ENCODE results near the gene NTRK2.

The NTRK2 gene

DNA sequence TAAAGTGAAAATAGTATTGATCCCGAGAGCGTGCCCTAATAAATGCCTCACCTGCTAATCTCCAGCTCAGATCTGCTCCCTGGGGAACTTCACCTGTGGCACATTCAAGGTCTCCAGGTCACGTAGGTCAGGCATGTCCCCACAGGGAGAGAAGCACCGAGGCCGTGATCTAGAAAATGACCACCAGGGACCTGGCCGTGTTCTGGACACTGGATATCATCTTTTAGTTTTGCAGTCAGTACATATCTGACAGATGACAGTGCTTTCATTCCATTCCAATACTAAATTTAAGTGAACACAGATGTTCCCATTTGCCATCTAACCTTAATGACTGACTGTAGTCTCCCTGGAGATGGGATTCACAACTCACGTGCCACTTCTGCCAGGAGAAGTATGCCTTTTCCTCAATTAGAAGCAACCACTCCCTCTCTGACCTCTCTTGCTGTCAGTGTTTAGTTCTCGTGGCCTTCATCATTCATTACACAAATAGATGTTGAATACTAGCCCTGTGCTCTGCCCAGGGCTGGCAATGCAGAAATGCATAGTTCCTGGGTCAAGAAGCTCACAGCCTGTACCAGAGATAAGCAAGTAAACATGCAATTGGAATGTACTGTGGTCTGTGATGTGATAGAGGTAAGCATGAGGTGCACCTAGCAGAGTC lies 276.5 kb downstream of the NTRK2 start:
- in situ Hi-C loops (cut with HindIII; ENCODE audit: low pct_unique_long_range_greater_than_20kb, low sequenced_read_pairs): no loop called here
- no peak for DNase-seq (ENCODE audit: low read depth in 1 of 2, low spot score in 1 of 2)
- no peak for TF ChIP-seq JUND (IDR thresholded peaks at IDR 0.05; ENCODE audit: low read depth)

GRCh38 chr9:84947412-84947972 lies 278.0 kb downstream of the NTRK2 start:
- TF ChIP-seq JUND (IDR thresholded peaks at IDR 0.05; ENCODE audit: low read depth): no peak
- peak in 1 of 2 experiments; percentile 45 for DNase-seq (ENCODE audit: low read depth in 1 of 2, low spot score in 1 of 2)
- in situ Hi-C loops (cut with HindIII; ENCODE audit: low pct_unique_long_range_greater_than_20kb, low sequenced_read_pairs): no loop called here

DNA sequence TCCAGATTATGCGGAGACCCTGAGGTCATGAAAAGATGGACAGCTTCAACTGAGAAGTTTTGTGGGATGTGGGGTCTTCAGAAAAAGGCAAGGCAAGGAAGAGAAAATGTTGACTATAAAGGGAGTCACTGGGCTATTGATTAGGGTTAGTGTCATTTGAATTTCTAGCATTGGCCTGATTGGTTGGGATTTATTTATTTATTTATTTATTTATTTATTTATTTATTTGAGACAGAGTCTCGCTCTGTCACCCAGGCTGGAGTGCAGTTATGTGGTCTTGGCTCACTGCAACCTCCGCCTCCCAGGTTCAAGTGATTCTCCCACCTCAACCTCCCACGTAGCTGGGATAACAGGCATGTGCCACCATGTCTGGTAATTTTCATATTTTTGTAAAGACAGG lies 279.7 kb downstream of the NTRK2 start:
- in situ Hi-C loops (cut with HindIII; ENCODE audit: low pct_unique_long_range_greater_than_20kb, low sequenced_read_pairs): no loop called here

GRCh38 chr9:84949971-84950370 lies 280.4 kb downstream of the NTRK2 start:
- in situ Hi-C loops (cut with HindIII; ENCODE audit: low pct_unique_long_range_greater_than_20kb, low sequenced_read_pairs): no loop called here
- DNase-seq (ENCODE audit: low read depth in 1 of 2, low spot score in 1 of 2): no peak
- no peak for TF ChIP-seq JUND (IDR thresholded peaks at IDR 0.05; ENCODE audit: low read depth)

More for the DNA sequence above, 279.7 kb downstream of the NTRK2 start:
- TF ChIP-seq JUND (IDR thresholded peaks at IDR 0.05; ENCODE audit: low read depth): no peak
- DNase-seq (ENCODE audit: low read depth in 1 of 2, low spot score in 1 of 2): no peak

- no peak for DNase-seq (ENCODE audit: low read depth in 1 of 2, low spot score in 1 of 2)
- in situ Hi-C loops (cut with HindIII; ENCODE audit: low pct_unique_long_range_greater_than_20kb, low sequenced_read_pairs): no loop called here
- TF ChIP-seq JUND (IDR thresholded peaks at IDR 0.05; ENCODE audit: low read depth): no peak
Observed at GRCh38 chr9:84950879-84951811, 281.6 kb downstream of the NTRK2 start.

- no peak for DNase-seq (ENCODE audit: low read depth in 1 of 2, low spot score in 1 of 2)
- in situ Hi-C loops (cut with HindIII; ENCODE audit: low pct_unique_long_range_greater_than_20kb, low sequenced_read_pairs): no loop called here
- TF ChIP-seq JUND (IDR thresholded peaks at IDR 0.05; ENCODE audit: low read depth): no peak
Observed at GRCh38 chr9:84953252-84953773, 283.8 kb downstream of the NTRK2 start.

DNA sequence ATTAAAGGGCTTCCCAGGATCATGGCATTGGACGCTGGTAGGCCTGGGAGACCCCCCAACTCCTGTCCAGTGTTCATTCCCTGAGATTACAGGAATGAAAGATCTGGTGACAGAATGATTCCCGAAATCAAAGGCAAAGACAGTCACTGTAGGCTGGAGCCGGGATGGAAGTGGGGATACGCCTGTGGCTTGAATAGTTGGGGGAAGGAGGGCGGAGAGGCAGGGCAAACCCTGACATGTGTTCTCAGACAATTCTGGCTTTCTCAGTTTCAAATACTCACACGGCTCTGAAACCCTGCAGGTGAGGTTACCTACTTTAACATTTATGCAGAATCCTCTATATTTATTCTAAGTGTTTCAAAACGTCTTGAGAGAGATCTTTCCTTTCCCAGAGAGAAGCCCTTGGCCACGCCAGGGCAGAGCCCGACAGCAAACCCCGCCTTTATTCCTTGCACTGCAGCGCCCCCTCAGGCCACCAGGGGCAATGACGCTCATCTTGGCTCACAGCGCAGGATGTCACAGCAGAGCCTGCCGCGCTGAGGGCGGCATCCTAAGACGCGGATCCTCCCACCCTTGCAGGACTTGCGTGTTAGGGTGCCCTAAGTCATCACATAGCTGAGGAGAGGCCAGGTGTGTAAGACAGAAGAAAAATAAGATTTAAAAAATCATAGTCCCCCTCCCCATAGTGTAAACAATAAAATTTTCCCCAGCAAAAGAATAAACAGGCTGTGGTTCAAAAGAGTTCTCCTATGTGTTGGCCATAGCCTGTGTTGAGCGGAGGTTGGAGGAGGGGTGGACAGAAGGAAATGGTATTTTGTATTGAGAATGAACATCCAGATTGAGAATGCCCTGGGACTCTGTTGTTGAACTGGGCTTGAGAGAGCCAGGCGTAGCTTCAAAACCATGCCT lies 284.5 kb downstream of the NTRK2 start:
- no peak for TF ChIP-seq JUND (IDR thresholded peaks at IDR 0.05; ENCODE audit: low read depth)
- DNase-seq (ENCODE audit: low read depth in 1 of 2, low spot score in 1 of 2): peak; percentile 51 to 72
- in situ Hi-C loops (cut with HindIII; ENCODE audit: low pct_unique_long_range_greater_than_20kb, low sequenced_read_pairs): no loop called here

- DNase-seq (ENCODE audit: low read depth in 1 of 2, low spot score in 1 of 2): no peak
- in situ Hi-C loops (cut with HindIII; ENCODE audit: low pct_unique_long_range_greater_than_20kb, low sequenced_read_pairs): no loop called here
- no peak for TF ChIP-seq JUND (IDR thresholded peaks at IDR 0.05; ENCODE audit: low read depth)
Observed at GRCh38 chr9:84955155-84955554, 285.6 kb downstream of the NTRK2 start.

DNA sequence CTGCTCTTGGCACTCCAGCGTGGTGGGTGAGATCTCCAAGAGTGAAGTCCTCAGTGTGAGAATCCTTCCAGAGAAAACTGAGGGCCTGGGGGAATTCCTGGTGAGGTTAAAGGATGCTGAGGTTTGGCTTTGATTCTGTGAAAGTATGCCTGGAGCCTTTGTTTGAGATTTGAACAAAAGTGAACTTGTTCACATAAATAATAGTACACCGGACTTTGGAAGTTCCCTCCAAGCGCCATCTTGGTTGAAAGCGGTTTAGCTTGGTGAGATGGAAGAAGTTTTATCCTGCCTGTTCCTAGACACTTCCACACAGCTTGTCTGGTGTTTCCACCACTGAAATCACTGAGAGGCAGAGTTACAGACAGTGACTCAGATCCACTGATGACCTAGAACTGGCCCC lies 286.4 kb downstream of the NTRK2 start:
- in situ Hi-C loops (cut with HindIII; ENCODE audit: low pct_unique_long_range_greater_than_20kb, low sequenced_read_pairs): no loop called here
- no peak for TF ChIP-seq JUND (IDR thresholded peaks at IDR 0.05; ENCODE audit: low read depth)
- no peak for DNase-seq (ENCODE audit: low read depth in 1 of 2, low spot score in 1 of 2)

- no peak for TF ChIP-seq JUND (IDR thresholded peaks at IDR 0.05; ENCODE audit: low read depth)
- no peak for DNase-seq (ENCODE audit: low read depth in 1 of 2, low spot score in 1 of 2)
- in situ Hi-C loops (cut with HindIII; ENCODE audit: low pct_unique_long_range_greater_than_20kb, low sequenced_read_pairs): no loop called here
Observed at GRCh38 chr9:84959339-84959738, 289.8 kb downstream of the NTRK2 start.

GRCh38 chr9:84966876-84967830 lies 297.6 kb downstream of the NTRK2 start:
- in situ Hi-C loops (cut with HindIII; ENCODE audit: low pct_unique_long_range_greater_than_20kb, low sequenced_read_pairs): no loop called here
- TF ChIP-seq JUND (IDR thresholded peaks at IDR 0.05; ENCODE audit: low read depth): no peak
- no peak for DNase-seq (ENCODE audit: low read depth in 1 of 2, low spot score in 1 of 2)

Data from T47D (cell line).